ENCODE data around the gene ALPK3.

Gene ALPK3

GRCh38 chr15:84892786-84893307 lies 75.7 kb downstream of the ALPK3 start:
- Histone ChIP-seq H3K9me3 (ENCODE audit: control insufficient read depth, insufficient read depth, low read length) (no peaks in the 10 kb centered on the region), H3K4me1 (ENCODE audit: control insufficient read depth, insufficient read depth, low read length) (peaks cover 4% of the 10 kb centered on the region), H3K4me3 (ENCODE audit: low read depth, low read length) (no peak overlapping the region), H3K27me3 (ENCODE audit: control insufficient read depth, insufficient read depth, low read length) (no peaks in the 10 kb centered on the region), H3K9ac (ENCODE audit: low read depth, low read length) (no peak overlapping the region), H3K36me3 (ENCODE audit: control insufficient read depth, insufficient read depth, low read length) (no peaks in the 10 kb centered on the region)

- Histone ChIP-seq H3K36me3 (ENCODE audit: control insufficient read depth, insufficient read depth, low read length) (no peaks in the 10 kb centered on the region), H3K9ac (ENCODE audit: low read depth, low read length) (no peak overlapping the region), H3K4me1 (ENCODE audit: control insufficient read depth, insufficient read depth, low read length) (peaks cover 4% of the 10 kb centered on the region), H3K27me3 (ENCODE audit: control insufficient read depth, insufficient read depth, low read length) (no peaks in the 10 kb centered on the region), H3K4me3 (ENCODE audit: low read depth, low read length) (no peak overlapping the region), H3K9me3 (ENCODE audit: control insufficient read depth, insufficient read depth, low read length) (no peaks in the 10 kb centered on the region)
Measured at GRCh38 chr15:84893607-84894006, 76.5 kb downstream of the ALPK3 start.

DNA sequence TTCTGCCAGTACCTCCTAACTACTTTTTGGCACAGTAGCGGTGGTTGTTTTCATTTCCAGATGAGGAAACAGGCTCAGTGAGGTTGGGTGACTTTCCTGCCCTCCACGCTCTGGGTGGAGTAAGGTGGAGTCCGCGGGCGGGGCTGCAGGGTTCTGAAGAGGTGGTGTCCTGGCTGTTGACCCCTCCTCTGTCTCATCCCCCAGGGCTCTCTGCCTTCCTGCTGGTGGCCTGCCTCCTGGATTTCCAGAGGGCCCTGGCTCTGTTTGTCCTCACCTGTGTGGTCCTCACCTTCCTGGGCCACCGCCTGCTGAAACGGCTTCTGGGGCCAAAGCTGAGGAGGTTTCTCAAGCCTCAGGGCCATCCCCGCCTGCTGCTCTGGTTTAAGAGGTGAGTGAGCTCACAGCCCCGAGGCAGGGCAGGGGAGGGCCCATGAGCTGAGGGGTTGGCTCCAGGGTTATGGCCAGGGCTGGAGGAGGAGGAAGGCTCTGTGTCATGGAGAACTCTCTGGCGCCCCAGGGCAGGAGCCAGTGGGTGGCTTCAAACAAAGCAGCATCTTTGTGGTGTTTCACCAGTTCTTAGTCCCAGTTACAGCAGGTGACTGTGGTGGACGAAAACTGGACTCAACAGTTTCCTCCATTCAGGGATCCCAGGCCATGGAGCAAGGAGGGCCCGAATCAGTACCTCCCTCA lies 77.7 kb downstream of the ALPK3 start:
- Histone ChIP-seq H3K27me3 (ENCODE audit: control insufficient read depth, insufficient read depth, low read length) (no peaks in the 10 kb centered on the region), H3K9me3 (ENCODE audit: control insufficient read depth, insufficient read depth, low read length) (no peaks in the 10 kb centered on the region), H3K9ac (ENCODE audit: low read depth, low read length) (no peak overlapping the region), H3K4me1 (ENCODE audit: control insufficient read depth, insufficient read depth, low read length) (no peaks in the 10 kb centered on the region), H3K36me3 (ENCODE audit: control insufficient read depth, insufficient read depth, low read length) (no peaks in the 10 kb centered on the region), H3K4me3 (ENCODE audit: low read depth, low read length) (no peak overlapping the region)

GRCh38 chr15:84898761-84899160 lies 81.6 kb downstream of the ALPK3 start:
- H3K4me1 ChIP-seq (ENCODE audit: control insufficient read depth, insufficient read depth, low read length): no peaks in the 10 kb centered on the region
- H3K36me3 ChIP-seq (ENCODE audit: control insufficient read depth, insufficient read depth, low read length): no peaks in the 10 kb centered on the region
- no peaks in the 10 kb centered on the region for H3K9me3 ChIP-seq (ENCODE audit: control insufficient read depth, insufficient read depth, low read length)
- no peaks in the 10 kb centered on the region for H3K27me3 ChIP-seq (ENCODE audit: control insufficient read depth, insufficient read depth, low read length)
- no peak overlapping the region for H3K4me3 ChIP-seq (ENCODE audit: low read depth, low read length)
- H3K9ac ChIP-seq (ENCODE audit: low read depth, low read length): no peak overlapping the region

GRCh38 chr15:84899750-84900149 lies 82.6 kb downstream of the ALPK3 start:
- H3K27me3 ChIP-seq (ENCODE audit: control insufficient read depth, insufficient read depth, low read length): no peaks in the 10 kb centered on the region
- no peaks in the 10 kb centered on the region for H3K36me3 ChIP-seq (ENCODE audit: control insufficient read depth, insufficient read depth, low read length)
- no peaks in the 10 kb centered on the region for H3K4me1 ChIP-seq (ENCODE audit: control insufficient read depth, insufficient read depth, low read length)
- H3K4me3 ChIP-seq (ENCODE audit: low read depth, low read length): no peak overlapping the region
- no peaks in the 10 kb centered on the region for H3K9me3 ChIP-seq (ENCODE audit: control insufficient read depth, insufficient read depth, low read length)
- no peak overlapping the region for H3K9ac ChIP-seq (ENCODE audit: low read depth, low read length)

DNA sequence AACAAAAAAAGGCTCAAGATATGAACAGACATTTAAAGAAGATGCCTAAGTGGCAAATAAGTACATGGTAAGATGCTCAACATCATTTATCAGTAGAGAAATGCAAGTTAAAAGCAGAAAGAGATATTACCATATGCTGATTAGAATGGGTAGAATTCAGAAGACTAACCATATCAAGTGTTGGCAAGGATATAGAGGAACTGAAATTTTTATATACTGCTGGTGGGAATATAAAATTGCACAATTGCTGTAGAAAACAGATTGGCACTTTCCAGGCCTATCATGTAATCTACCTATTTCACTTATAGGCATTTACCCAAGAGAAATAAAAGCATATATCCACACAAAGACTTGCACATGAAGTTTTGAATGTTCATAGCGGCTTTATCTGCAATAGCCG lies 84.4 kb downstream of the ALPK3 start:
- H3K9me3 ChIP-seq (ENCODE audit: control insufficient read depth, insufficient read depth, low read length): no peaks in the 10 kb centered on the region

GRCh38 chr15:84903751-84904150 lies 86.6 kb downstream of the ALPK3 start:
- Histone ChIP-seq H3K9ac (ENCODE audit: low read depth, low read length) (no peak overlapping the region), H3K27me3 (ENCODE audit: control insufficient read depth, insufficient read depth, low read length) (no peaks in the 10 kb centered on the region), H3K9me3 (ENCODE audit: control insufficient read depth, insufficient read depth, low read length) (no peaks in the 10 kb centered on the region), H3K4me1 (ENCODE audit: control insufficient read depth, insufficient read depth, low read length) (no peaks in the 10 kb centered on the region), H3K36me3 (ENCODE audit: control insufficient read depth, insufficient read depth, low read length) (no peaks in the 10 kb centered on the region), H3K4me3 (ENCODE audit: low read depth, low read length) (no peak overlapping the region)

More for the DNA sequence above, 84.4 kb downstream of the ALPK3 start:
- H3K9ac ChIP-seq (ENCODE audit: low read depth, low read length): no peak overlapping the region
- no peaks in the 10 kb centered on the region for H3K27me3 ChIP-seq (ENCODE audit: control insufficient read depth, insufficient read depth, low read length)
- no peaks in the 10 kb centered on the region for H3K36me3 ChIP-seq (ENCODE audit: control insufficient read depth, insufficient read depth, low read length)
- no peaks in the 10 kb centered on the region for H3K4me1 ChIP-seq (ENCODE audit: control insufficient read depth, insufficient read depth, low read length)
- no peak overlapping the region for H3K4me3 ChIP-seq (ENCODE audit: low read depth, low read length)

DNA sequence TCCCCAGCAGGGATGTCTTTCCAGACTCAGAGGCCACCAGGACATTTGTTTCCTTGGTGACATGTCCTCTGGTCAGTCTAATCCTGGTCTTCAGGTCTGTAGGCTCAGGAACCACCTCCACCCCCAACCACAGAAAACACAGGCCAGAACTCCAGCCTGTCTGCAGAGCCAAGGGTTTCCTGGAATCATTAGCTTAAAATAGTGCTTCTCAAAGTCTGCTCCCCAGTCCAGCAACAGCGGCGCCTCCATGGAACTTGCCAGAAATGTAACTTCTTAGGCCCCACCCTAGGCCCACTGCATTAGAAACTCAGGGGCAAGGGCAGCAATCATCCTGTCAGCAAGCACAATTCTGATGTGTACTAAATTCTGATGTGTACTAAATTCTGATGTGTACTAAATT lies 87.3 kb downstream of the ALPK3 start:
- no peak overlapping the region for H3K9ac ChIP-seq (ENCODE audit: low read depth, low read length)

DNA sequence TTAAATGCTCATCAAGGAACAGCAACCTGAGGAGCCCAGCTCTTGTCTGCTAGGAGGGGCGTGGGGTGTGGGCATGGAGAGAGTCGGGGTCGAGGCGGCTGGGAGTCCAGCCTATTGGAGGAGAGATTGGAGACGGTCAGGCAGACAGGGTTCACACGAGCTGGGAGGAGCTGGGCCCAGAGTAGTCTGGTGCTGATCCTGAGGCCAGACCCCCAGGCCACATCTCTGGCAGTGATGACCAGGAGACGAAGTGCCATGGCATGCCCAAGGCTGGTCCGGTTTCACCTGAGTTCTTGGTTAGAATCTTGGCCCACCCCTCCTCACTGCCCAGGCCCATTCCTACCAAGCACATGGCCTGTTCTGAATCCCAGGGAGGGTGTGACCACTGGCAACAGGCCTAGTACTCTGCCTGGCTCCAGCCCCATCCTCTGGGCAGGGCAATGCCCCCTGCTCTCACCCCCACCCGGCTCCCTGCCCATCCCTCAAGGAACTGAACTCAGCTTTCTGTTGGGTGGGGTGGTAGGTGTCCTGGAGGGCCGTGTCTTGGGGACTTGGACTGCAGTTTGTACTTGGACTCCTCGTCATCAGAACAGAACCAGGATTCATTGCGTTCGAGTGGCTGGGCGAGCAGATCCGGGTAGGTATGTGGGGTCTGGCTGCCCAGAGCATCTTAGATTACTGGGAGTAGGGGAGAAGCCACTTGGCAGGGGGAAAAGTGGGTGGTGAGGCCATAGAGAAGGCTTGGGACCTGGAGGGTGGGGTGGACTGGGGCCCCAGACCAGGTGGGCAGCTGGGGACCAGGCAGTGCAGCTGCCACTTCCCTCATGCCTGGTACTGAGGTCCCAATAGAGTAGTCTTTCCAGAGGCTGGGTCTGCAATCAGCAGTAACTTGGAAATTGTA lies 88.1 kb downstream of the ALPK3 start:
- H3K4me3 ChIP-seq (ENCODE audit: low read depth, low read length): no peak overlapping the region
- H3K27me3 ChIP-seq (ENCODE audit: control insufficient read depth, insufficient read depth, low read length): no peaks in the 10 kb centered on the region
- H3K36me3 ChIP-seq (ENCODE audit: control insufficient read depth, insufficient read depth, low read length): no peaks in the 10 kb centered on the region
- H3K9ac ChIP-seq (ENCODE audit: low read depth, low read length): no peak overlapping the region
- no peaks in the 10 kb centered on the region for H3K4me1 ChIP-seq (ENCODE audit: control insufficient read depth, insufficient read depth, low read length)
- no peaks in the 10 kb centered on the region for H3K9me3 ChIP-seq (ENCODE audit: control insufficient read depth, insufficient read depth, low read length)

More for the DNA sequence above, 87.3 kb downstream of the ALPK3 start:
- H3K27me3 ChIP-seq (ENCODE audit: control insufficient read depth, insufficient read depth, low read length): no peaks in the 10 kb centered on the region
- no peaks in the 10 kb centered on the region for H3K36me3 ChIP-seq (ENCODE audit: control insufficient read depth, insufficient read depth, low read length)
- no peaks in the 10 kb centered on the region for H3K9me3 ChIP-seq (ENCODE audit: control insufficient read depth, insufficient read depth, low read length)
- H3K4me3 ChIP-seq (ENCODE audit: low read depth, low read length): no peak overlapping the region
- H3K4me1 ChIP-seq (ENCODE audit: control insufficient read depth, insufficient read depth, low read length): no peaks in the 10 kb centered on the region

DNA sequence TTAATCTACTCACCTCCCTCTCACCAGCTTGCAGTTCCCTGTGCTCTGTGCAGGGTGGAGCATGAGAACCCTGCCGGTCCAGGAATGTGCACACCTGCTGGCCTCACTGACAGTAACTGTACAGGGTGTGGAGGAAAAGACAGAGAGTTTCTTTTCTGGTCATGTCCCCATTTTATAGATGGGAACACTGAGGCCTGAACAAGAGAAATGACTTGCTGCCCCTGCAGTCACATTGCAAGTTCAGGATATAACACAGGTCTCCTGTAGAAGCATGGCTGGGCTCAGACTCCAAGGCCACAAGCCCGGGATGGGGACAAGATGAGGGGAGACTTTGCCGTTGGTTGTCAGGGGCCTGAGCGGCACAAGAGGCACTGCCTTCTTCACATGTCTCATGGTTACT lies 90.6 kb downstream of the ALPK3 start:
- Histone ChIP-seq H3K4me1 (ENCODE audit: control insufficient read depth, insufficient read depth, low read length) (no peaks in the 10 kb centered on the region), H3K9me3 (ENCODE audit: control insufficient read depth, insufficient read depth, low read length) (no peaks in the 10 kb centered on the region), H3K9ac (ENCODE audit: low read depth, low read length) (no peak overlapping the region), H3K36me3 (ENCODE audit: control insufficient read depth, insufficient read depth, low read length) (no peaks in the 10 kb centered on the region), H3K27me3 (ENCODE audit: control insufficient read depth, insufficient read depth, low read length) (no peaks in the 10 kb centered on the region), H3K4me3 (ENCODE audit: low read depth, low read length) (no peak overlapping the region)

- Histone ChIP-seq H3K9me3 (ENCODE audit: control insufficient read depth, insufficient read depth, low read length) (no peaks in the 10 kb centered on the region), H3K4me1 (ENCODE audit: control insufficient read depth, insufficient read depth, low read length) (no peaks in the 10 kb centered on the region), H3K27me3 (ENCODE audit: control insufficient read depth, insufficient read depth, low read length) (no peaks in the 10 kb centered on the region), H3K4me3 (ENCODE audit: low read depth, low read length) (no peak overlapping the region), H3K9ac (ENCODE audit: low read depth, low read length) (no peak overlapping the region), H3K36me3 (ENCODE audit: control insufficient read depth, insufficient read depth, low read length) (no peaks in the 10 kb centered on the region)
Measured at GRCh38 chr15:84908564-84908963, 91.4 kb downstream of the ALPK3 start.

DNA sequence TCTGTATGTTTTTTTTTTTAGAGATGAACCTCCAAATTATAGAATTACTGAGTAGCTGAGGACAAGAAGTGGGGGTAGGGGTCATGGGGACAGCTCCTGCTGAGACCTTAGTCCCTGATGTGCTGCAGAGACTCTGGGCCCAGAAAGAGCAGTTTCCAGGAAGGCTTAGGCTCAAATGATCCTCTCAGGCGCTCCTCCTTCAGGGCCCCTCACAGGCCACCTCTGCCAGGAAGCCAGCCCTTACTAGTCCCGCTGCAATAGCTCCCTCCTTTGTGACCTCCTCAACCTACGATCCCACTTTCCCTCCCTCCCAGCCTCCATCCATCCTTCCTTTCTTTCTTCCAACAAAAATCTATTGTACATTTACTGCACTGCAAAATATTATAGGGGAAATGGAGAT lies 91.9 kb downstream of the ALPK3 start:
- H3K9me3 ChIP-seq (ENCODE audit: control insufficient read depth, insufficient read depth, low read length): no peaks in the 10 kb centered on the region
- H3K27me3 ChIP-seq (ENCODE audit: control insufficient read depth, insufficient read depth, low read length): no peaks in the 10 kb centered on the region
- H3K4me3 ChIP-seq (ENCODE audit: low read depth, low read length): no peak overlapping the region
- H3K9ac ChIP-seq (ENCODE audit: low read depth, low read length): no peak overlapping the region
- no peaks in the 10 kb centered on the region for H3K36me3 ChIP-seq (ENCODE audit: control insufficient read depth, insufficient read depth, low read length)
- no peaks in the 10 kb centered on the region for H3K4me1 ChIP-seq (ENCODE audit: control insufficient read depth, insufficient read depth, low read length)

Measured in iPS-15b (cell line).